GM23338 (cell line): Measurements from ENCODE around the gene GLI3. TPM values are rescaled to one million over a fixed set of nuclear protein-coding genes. Genes with fewer than 3 reads are reported as not detected.

ENCODE experiments used
- ATAC-seq: fragments of 200-7000 bp; cut with Tn5 transposase; 3 replicates; pipeline ENCODE4 v1.9.1; 2020
- DNase-seq: peaks from one replicate; pipeline ENCODE4 v3.0.0-alpha.2; 2015; ENCODE audit warnings: low spot score
- H2AFZ ChIP-seq: fragments of 200-600 bp; sonication (generic); 2 replicates; pipeline ENCODE4 v1.8.0; 2016; ENCODE audit warnings: antibody characterized with exemption, mild to moderate bottlenecking, moderate library complexity
- H3F3A ChIP-seq: fragments of 200-600 bp; sonication (generic); replicated peaks from 2 replicates; pipeline ENCODE4 v1.8.0; 2017; ENCODE audit warnings: antibody characterized with exemption, mixed run types, low read depth
- H3K27ac ChIP-seq: fragments of 200-600 bp; sonication (generic); 2 replicates; pipeline ENCODE4 v1.6.1; 2016; ENCODE audit warnings: low read depth
- H3K27me3 ChIP-seq: fragments of 200-600 bp; sonication (generic); 2 replicates; pipeline ENCODE4 v1.8.0; 2016; ENCODE audit warnings: mild to moderate bottlenecking, mixed run types, moderate library complexity; ENCODE audit not compliant: insufficient read depth
- H3K36me3 ChIP-seq: fragments of 200-600 bp; sonication (generic); 2 replicates; pipeline ENCODE4 v1.8.0; 2016; ENCODE audit warnings: mild to moderate bottlenecking; ENCODE audit not compliant: insufficient read depth
- H3K4me1 ChIP-seq: fragments of 200-600 bp; sonication (generic); 2 replicates; pipeline ENCODE4 v1.8.0; 2016; ENCODE audit warnings: mild to moderate bottlenecking, moderate library complexity; ENCODE audit not compliant: insufficient read depth
- H3K4me2 ChIP-seq: fragments of 200-600 bp; sonication (generic); 2 replicates; pipeline ENCODE4 v1.7.1; 2017; ENCODE audit warnings: mixed run types
- H3K4me3 ChIP-seq: fragments of 200-600 bp; sonication (generic); 2 replicates; pipeline ENCODE4 v1.6.1; 2016; ENCODE audit warnings: mixed run types
- H3K79me2 ChIP-seq: fragments of 200-600 bp; sonication (generic); replicated peaks from 2 replicates; pipeline ENCODE4 v1.8.0; 2017; ENCODE audit warnings: mild to moderate bottlenecking; ENCODE audit not compliant: insufficient read depth
- H3K9me2 ChIP-seq: fragments of 200-600 bp; sonication (generic); 2 replicates; pipeline ENCODE4 v1.8.0; 2017; ENCODE audit not compliant: insufficient read depth
- H4K20me1 ChIP-seq: fragments of 200-600 bp; sonication (generic); replicated peaks from 2 replicates; pipeline ENCODE4 v1.8.0; 2017; ENCODE audit warnings: mild to moderate bottlenecking; ENCODE audit not compliant: insufficient read depth
- H3K27ac Mint-ChIP-seq: 2 replicates; pipeline ENCODE4 v1.8.0; 2020; ENCODE audit warnings: inconsistent platforms, mild to moderate bottlenecking, moderate library complexity, mixed read lengths
- H3K27me3 Mint-ChIP-seq: 3 replicates; pipeline ENCODE4 v1.8.0; 2022; ENCODE audit warnings: low read depth, mild to moderate bottlenecking, moderate library complexity, mixed read lengths, inconsistent platforms; ENCODE audit not compliant: insufficient read depth, poor library complexity
- H3K36me3 Mint-ChIP-seq: 3 replicates; pipeline ENCODE4 v1.8.0; 2021; ENCODE audit warnings: low read depth, mild to moderate bottlenecking, inconsistent platforms, moderate library complexity, mixed read lengths
- H3K4me1 Mint-ChIP-seq: 3 replicates; pipeline ENCODE4 v1.8.0; 2020; ENCODE audit warnings: mild to moderate bottlenecking, inconsistent platforms, mixed read lengths
- H3K4me3 Mint-ChIP-seq: 3 replicates; pipeline ENCODE4 v1.8.0; 2021; ENCODE audit warnings: moderate library complexity, mild to moderate bottlenecking, inconsistent platforms, mixed read lengths
- H3K9me3 Mint-ChIP-seq: 3 replicates; pipeline ENCODE4 v1.8.0; 2020; ENCODE audit warnings: moderate library complexity, mild to moderate bottlenecking, inconsistent platforms, mixed read lengths
- CREB1 ChIP-seq: fragments of 250-450 bp; sonication (Bioruptor Pico); IDR thresholded peaks from 2 replicates; pipeline ENCODE4 v1.5.0; 2020; ENCODE audit warnings: low read depth, mild to moderate bottlenecking, moderate library complexity
- CTCF ChIP-seq, 2 experiments: fragments of 200-600 bp in 1 of 2; sonication (generic) in 1 of 2; conservative IDR thresholded peaks; 2 replicates each; pipeline versions ENCODE4 v1.5.1 to v1.6.1; 2016 to 2017; ENCODE audit warnings: antibody characterized with exemption in 2 of 2, low read depth in 2 of 2, mild to moderate bottlenecking in 2 of 2, moderate library complexity in 1 of 2
- ETS1 ChIP-seq: IDR thresholded peaks from 2 replicates; pipeline ENCODE4 v1.6.1; 2016; ENCODE audit warnings: antibody characterized with exemption
- EZH2 ChIP-seq: fragments of 200-600 bp; sonication (generic); IDR thresholded peaks from one replicate; pipeline ENCODE4 v1.8.0; 2017; ENCODE audit warnings: antibody characterized with exemption, mild to moderate bottlenecking, low read depth; ENCODE audit not compliant: unreplicated experiment
- EZH2phosphoT487 ChIP-seq: fragments of 200-600 bp; sonication (generic); IDR thresholded peaks from one replicate; pipeline ENCODE4 v1.8.1; 2018; ENCODE audit warnings: antibody characterized with exemption; ENCODE audit not compliant: unreplicated experiment
- JUNB ChIP-seq: IDR thresholded peaks from one replicate; pipeline ENCODE4 v1.6.1; 2016; ENCODE audit warnings: antibody characterized with exemption; ENCODE audit not compliant: unreplicated experiment
- NANOG ChIP-seq: IDR thresholded peaks from 2 replicates; pipeline ENCODE4 v1.6.1; 2016; ENCODE audit warnings: antibody characterized with exemption, borderline replicate concordance
- POLR2AphosphoS5 ChIP-seq: IDR thresholded peaks from 2 replicates; pipeline ENCODE4 v1.6.1; 2016; ENCODE audit warnings: antibody characterized with exemption, low read depth
- REST ChIP-seq: IDR thresholded peaks from one replicate; pipeline ENCODE4 v1.6.1; 2018; ENCODE audit warnings: antibody characterized with exemption; ENCODE audit not compliant: unreplicated experiment
- STAT1 ChIP-seq: IDR thresholded peaks from one replicate; pipeline ENCODE4 v1.6.1; 2016; ENCODE audit warnings: antibody characterized with exemption; ENCODE audit not compliant: unreplicated experiment
- ZNF114 ChIP-seq: fragments of 250-450 bp; sonication (Bioruptor Pico); IDR thresholded peaks from 2 replicates; pipeline ENCODE4 v1.5.0; 2020; ENCODE audit warnings: mild to moderate bottlenecking, moderate library complexity
- ZNF331 ChIP-seq: fragments of 250-450 bp; sonication (Bioruptor Pico); IDR thresholded peaks from 2 replicates; pipeline ENCODE4 v1.5.0; 2020; ENCODE audit warnings: low read depth, mild to moderate bottlenecking, moderate library complexity
- polyA plus RNA-seq: library from polyadenylated mRNA; unstranded; fragments of >200 nt; fragmentation: Nextera tagmentation; extraction: Ambion mirVana; gene quantifications from 2 replicates; pipeline ENCODE4 v1.2.1, GENCODE V29; 2016
- total RNA-seq: library from RNA; depleted of rRNA; stranded (reverse); fragments of >200 nt; shearing (Covaris generic); gene quantifications from 2 replicates; pipeline ENCODE4 v1.2.3, GENCODE V29; 2014
- TF ChIP-seq, protein P1 (sequence below): fragments of 250-450 bp; sonication (Bioruptor Pico); IDR thresholded peaks from 2 replicates; pipeline ENCODE4 v1.5.0; 2020; ENCODE audit warnings: mild to moderate bottlenecking, moderate library complexity

GLI3 gene
- total and polyA plus RNA-seq, 2 experiments from 2014 or later = 16.1 to 17.9 TPM

- ATAC-seq = no peak
- H3K4me1 ChIP-seq = no peaks in the 10 kb centered on the region
- no peak overlapping the region for H3K27ac Mint-ChIP-seq
These were observed 252.1 kb downstream of the GLI3 start for GRCh38 chr7:41984888-41985287.

More at GRCh38 chr7:41984888-41985287, 252.1 kb downstream of the GLI3 start:
- Histone ChIP-seq H2AFZ (no peak overlapping the region), H3K4me2 (no peak overlapping the region), H4K20me1 (no peaks in the 10 kb centered on the region), H3K36me3 (no peaks in the 10 kb centered on the region), H3K9me2 (no peaks in the 10 kb centered on the region), H3K27ac (no peak overlapping the region), H3K27me3 (no peaks in the 10 kb centered on the region), H3K4me3 (no peak overlapping the region), H3K79me2 (no peaks in the 10 kb centered on the region), H3F3A (no peaks in the 10 kb centered on the region)
- TF ChIP-seq CREB1 (no peak), ZNF114 (CRISPR knock-in tag) (no peak), CTCF (conservative IDR thresholded peaks at IDR 0.05; ENCODE audit: low read depth in 2 of 2) (no peak), ZNF331 (no peak), ETS1 (no peak), EZH2phosphoT487 (no peak), EZH2 (no peak), STAT1 (no peak), NANOG (no peak), POLR2AphosphoS5 (no peak), JUNB (no peak), REST (no peak)
- TF ChIP-seq, protein P1, sequence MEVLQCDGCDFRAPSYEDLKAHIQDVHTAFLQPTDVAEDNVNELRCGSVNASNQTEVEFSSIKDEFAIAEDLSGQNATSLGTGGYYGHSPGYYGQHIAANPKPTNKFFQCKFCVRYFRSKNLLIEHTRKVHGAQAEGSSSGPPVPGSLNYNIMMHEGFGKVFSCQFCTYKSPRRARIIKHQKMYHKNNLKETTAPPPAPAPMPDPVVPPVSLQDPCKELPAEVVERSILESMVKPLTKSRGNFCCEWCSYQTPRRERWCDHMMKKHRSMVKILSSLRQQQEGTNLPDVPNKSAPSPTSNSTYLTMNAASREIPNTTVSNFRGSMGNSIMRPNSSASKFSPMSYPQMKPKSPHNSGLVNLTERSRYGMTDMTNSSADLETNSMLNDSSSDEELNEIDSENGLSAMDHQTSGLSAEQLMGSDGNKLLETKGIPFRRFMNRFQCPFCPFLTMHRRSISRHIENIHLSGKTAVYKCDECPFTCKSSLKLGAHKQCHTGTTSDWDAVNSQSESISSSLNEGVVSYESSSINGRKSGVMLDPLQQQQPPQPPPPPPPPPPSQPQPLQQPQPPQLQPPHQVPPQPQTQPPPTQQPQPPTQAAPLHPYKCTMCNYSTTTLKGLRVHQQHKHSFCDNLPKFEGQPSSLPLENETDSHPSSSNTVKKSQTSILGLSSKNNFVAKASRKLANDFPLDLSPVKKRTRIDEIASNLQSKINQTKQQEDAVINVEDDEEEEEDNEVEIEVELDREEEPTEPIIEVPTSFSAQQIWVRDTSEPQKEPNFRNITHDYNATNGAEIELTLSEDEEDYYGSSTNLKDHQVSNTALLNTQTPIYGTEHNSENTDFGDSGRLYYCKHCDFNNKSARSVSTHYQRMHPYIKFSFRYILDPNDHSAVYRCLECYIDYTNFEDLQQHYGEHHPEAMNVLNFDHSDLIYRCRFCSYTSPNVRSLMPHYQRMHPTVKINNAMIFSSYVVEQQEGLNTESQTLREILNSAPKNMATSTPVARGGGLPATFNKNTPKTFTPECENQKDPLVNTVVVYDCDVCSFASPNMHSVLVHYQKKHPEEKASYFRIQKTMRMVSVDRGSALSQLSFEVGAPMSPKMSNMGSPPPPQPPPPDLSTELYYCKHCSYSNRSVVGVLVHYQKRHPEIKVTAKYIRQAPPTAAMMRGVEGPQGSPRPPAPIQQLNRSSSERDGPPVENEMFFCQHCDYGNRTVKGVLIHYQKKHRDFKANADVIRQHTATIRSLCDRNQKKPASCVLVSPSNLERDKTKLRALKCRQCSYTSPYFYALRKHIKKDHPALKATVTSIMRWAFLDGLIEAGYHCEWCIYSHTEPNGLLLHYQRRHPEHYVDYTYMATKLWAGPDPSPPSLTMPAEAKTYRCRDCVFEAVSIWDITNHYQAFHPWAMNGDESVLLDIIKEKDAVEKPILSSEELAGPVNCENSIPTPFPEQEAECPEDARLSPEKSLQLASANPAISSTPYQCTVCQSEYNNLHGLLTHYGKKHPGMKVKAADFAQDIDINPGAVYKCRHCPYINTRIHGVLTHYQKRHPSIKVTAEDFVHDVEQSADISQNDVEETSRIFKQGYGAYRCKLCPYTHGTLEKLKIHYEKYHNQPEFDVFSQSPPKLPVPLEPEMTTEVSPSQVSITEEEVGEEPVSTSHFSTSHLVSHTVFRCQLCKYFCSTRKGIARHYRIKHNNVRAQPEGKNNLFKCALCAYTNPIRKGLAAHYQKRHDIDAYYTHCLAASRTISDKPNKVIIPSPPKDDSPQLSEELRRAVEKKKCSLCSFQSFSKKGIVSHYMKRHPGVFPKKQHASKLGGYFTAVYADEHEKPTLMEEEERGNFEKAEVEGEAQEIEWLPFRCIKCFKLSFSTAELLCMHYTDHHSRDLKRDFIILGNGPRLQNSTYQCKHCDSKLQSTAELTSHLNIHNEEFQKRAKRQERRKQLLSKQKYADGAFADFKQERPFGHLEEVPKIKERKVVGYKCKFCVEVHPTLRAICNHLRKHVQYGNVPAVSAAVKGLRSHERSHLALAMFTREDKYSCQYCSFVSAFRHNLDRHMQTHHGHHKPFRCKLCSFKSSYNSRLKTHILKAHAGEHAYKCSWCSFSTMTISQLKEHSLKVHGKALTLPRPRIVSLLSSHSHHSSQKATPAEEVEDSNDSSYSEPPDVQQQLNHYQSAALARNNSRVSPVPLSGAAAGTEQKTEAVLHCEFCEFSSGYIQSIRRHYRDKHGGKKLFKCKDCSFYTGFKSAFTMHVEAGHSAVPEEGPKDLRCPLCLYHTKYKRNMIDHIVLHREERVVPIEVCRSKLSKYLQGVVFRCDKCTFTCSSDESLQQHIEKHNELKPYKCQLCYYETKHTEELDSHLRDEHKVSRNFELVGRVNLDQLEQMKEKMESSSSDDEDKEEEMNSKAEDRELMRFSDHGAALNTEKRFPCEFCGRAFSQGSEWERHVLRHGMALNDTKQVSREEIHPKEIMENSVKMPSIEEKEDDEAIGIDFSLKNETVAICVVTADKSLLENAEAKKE (CRISPR knock-in tag) = no peak
- Mint-ChIP-seq H3K9me3 (no peaks in the 10 kb centered on the region), H3K27me3 (no peaks in the 10 kb centered on the region), H3K36me3 (no peaks in the 10 kb centered on the region), H3K4me1 (peaks cover 2% of the 10 kb centered on the region), H3K4me3 (no peak overlapping the region)
- no peak for DNase-seq
